ENCODE results near the gene HDAC4. TPM values are rescaled to one million over a fixed set of nuclear protein-coding genes. Genes with fewer than 3 reads are reported as not detected.
A peak's percentile ranks its signal among the peaks of the same experiment; 100 is the strongest.

Gene HDAC4
- total and polyA plus RNA-seq, 9 donors: 7.0 to 74.0 (median 46.3) TPM

DNA sequence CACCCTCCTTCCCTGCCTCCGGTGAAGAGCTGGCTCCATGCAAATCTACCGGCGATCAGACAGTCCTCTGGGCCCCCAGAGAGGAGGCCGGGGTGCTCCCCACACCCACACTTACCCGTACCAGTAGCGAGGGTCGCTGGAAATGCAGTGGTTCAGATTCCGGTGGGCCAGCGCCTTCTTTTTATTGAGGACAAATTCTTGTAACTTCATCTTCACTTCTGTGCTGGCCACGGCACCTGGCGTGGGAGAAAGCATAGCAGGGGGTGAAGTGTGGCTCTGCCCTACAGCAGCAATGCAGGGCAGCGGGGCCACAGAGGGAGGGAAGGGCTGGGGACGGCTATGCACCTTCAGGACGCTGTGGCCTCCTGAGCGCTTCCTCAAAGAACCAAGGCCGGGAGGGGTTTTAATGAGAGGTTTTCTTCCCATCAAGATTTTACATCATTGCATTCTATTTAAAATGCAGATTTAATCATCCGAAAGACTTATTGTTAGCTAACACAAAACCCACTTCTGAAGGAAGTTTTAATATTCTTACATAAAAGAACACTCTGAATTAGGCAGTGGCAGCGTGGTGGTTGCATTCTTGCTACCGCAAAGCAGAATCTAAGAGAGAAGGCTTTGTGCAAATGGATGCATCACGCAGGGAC lies 237.0 kb downstream of the HDAC4 start:
- H3K9me3 ChIP-seq: no peaks in the 10 kb centered on the region
- WGBS, 3 donors: 91 to 93% (median 91%) methylated on average over 20 of the region's 20 CpGs
- TF ChIP-seq, protein P1, sequence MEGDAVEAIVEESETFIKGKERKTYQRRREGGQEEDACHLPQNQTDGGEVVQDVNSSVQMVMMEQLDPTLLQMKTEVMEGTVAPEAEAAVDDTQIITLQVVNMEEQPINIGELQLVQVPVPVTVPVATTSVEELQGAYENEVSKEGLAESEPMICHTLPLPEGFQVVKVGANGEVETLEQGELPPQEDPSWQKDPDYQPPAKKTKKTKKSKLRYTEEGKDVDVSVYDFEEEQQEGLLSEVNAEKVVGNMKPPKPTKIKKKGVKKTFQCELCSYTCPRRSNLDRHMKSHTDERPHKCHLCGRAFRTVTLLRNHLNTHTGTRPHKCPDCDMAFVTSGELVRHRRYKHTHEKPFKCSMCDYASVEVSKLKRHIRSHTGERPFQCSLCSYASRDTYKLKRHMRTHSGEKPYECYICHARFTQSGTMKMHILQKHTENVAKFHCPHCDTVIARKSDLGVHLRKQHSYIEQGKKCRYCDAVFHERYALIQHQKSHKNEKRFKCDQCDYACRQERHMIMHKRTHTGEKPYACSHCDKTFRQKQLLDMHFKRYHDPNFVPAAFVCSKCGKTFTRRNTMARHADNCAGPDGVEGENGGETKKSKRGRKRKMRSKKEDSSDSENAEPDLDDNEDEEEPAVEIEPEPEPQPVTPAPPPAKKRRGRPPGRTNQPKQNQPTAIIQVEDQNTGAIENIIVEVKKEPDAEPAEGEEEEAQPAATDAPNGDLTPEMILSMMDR (IDR thresholded peaks at IDR 0.05): no peak
- TF ChIP-seq EP300 (IDR thresholded peaks at IDR 0.05) (no peak), POLR2A (IDR thresholded peaks at IDR 0.05) (no peak)
- no peak overlapping the region for H3K4me3 ChIP-seq
- H3K27me3 ChIP-seq: no peaks in the 10 kb centered on the region
- intact Hi-C loops (cut with DNase I): no loop called here
- DNase-seq: peak in 2 of 5 donors; percentile 15 to 16
- H3K36me3 ChIP-seq: no peaks in the 10 kb centered on the region
- H3K4me1 ChIP-seq (ENCODE audit: insufficient read depth): no peaks in the 10 kb centered on the region
- no peak overlapping the region for H3K27ac ChIP-seq

- WGBS, 3 donors: 94 to 95% (median 94%) methylated on average over 28 of the region's 28 CpGs
These were observed 237.7 kb downstream of the HDAC4 start for GRCh38 chr2:239162976-239163687.

GRCh38 chr2:239162141-239162821 lies 238.5 kb downstream of the HDAC4 start:
- Histone ChIP-seq H3K4me3 (no peak overlapping the region), H3K9me3 (no peaks in the 10 kb centered on the region), H3K4me1 (ENCODE audit: insufficient read depth) (no peaks in the 10 kb centered on the region), H3K27ac (no peak overlapping the region), H3K27me3 (no peaks in the 10 kb centered on the region), H3K36me3 (no peaks in the 10 kb centered on the region)
- no peak for TF ChIP-seq EP300 (IDR thresholded peaks at IDR 0.05)
- TF ChIP-seq, protein P1 (IDR thresholded peaks at IDR 0.05): no peak
- no peak for TF ChIP-seq POLR2A (IDR thresholded peaks at IDR 0.05)
- DNase-seq: peak in 2 of 5 donors; percentile 15 to 26
- intact Hi-C loops (cut with DNase I): no loop called here
- 93 to 96% (median 96%) methylated on average over 23 of the region's 23 CpGs for WGBS, 3 donors

More at GRCh38 chr2:239162976-239163687, 237.7 kb downstream of the HDAC4 start:
- Histone ChIP-seq H3K27ac (no peak overlapping the region), H3K4me1 (ENCODE audit: insufficient read depth) (no peaks in the 10 kb centered on the region), H3K4me3 (no peak overlapping the region), H3K27me3 (no peaks in the 10 kb centered on the region), H3K36me3 (no peaks in the 10 kb centered on the region), H3K9me3 (no peaks in the 10 kb centered on the region)
- TF ChIP-seq EP300 (IDR thresholded peaks at IDR 0.05) (no peak), POLR2A (IDR thresholded peaks at IDR 0.05) (no peak)
- TF ChIP-seq, protein P1 (IDR thresholded peaks at IDR 0.05): no peak
- intact Hi-C loops (cut with DNase I): no loop called here
- peak in 2 of 5 donors; percentile 15 to 30 for DNase-seq

GRCh38 chr2:239161711-239162140 lies 239.1 kb downstream of the HDAC4 start:
- Histone ChIP-seq H3K4me3 (no peak overlapping the region), H3K36me3 (no peaks in the 10 kb centered on the region), H3K27ac (no peak overlapping the region), H3K27me3 (no peaks in the 10 kb centered on the region), H3K4me1 (ENCODE audit: insufficient read depth) (no peaks in the 10 kb centered on the region), H3K9me3 (no peaks in the 10 kb centered on the region)
- WGBS, 3 donors: 90 to 92% (median 90%) methylated on average over 14 of the region's 14 CpGs
- TF ChIP-seq, protein P1 (IDR thresholded peaks at IDR 0.05): no peak
- TF ChIP-seq EP300 (IDR thresholded peaks at IDR 0.05) (no peak), POLR2A (IDR thresholded peaks at IDR 0.05) (no peak)
- intact Hi-C loops (cut with DNase I): no loop called here
- peak in 2 of 5 donors; percentile 10 to 23 for DNase-seq
